NT2/D1 (cell line): ENCODE measurements around the gene SFXN4.

Experiments
- DNase-seq: peaks from one replicate; pipeline ENCODE4 v3.0.0-alpha.2; 2011; ENCODE audit warnings: low read depth, low spot score
- H3K27me3 ChIP-seq: 2 replicates; pipeline ENCODE4 v1.6.0; 2011; ENCODE audit warnings: mild to moderate bottlenecking; ENCODE audit not compliant: insufficient read length, insufficient read depth
- H3K36me3 ChIP-seq: 2 replicates; pipeline ENCODE4 v1.6.1; 2011; ENCODE audit warnings: mild to moderate bottlenecking, low read length, mixed read lengths; ENCODE audit not compliant: insufficient read depth, insufficient read length
- H3K4me1 ChIP-seq: 2 replicates; pipeline ENCODE4 v1.5.1; 2011; ENCODE audit not compliant: insufficient read depth, insufficient read length
- H3K4me3 ChIP-seq: 2 replicates; pipeline ENCODE4 v1.5.1; 2011; ENCODE audit warnings: low read depth; ENCODE audit not compliant: insufficient read length
- H3K9ac ChIP-seq: 2 replicates; pipeline ENCODE4 v1.6.0; 2011; ENCODE audit warnings: low read depth; ENCODE audit not compliant: insufficient read length
- H3K9me3 ChIP-seq: 2 replicates; pipeline ENCODE4 v1.5.1; 2011; ENCODE audit warnings: mild to moderate bottlenecking, low read length; ENCODE audit not compliant: insufficient read depth
- SUZ12 ChIP-seq: IDR thresholded peaks from 2 replicates; pipeline ENCODE4 v1.6.1; 2011; ENCODE audit not compliant: insufficient read length, insufficient read depth; ENCODE audit errors: extremely low read depth
- YY1 ChIP-seq: IDR thresholded peaks from 2 replicates; pipeline ENCODE4 v1.6.1; 2011; ENCODE audit not compliant: insufficient read length, insufficient read depth
- ZNF274 ChIP-seq: IDR thresholded peaks from 2 replicates; pipeline ENCODE4 v1.6.1; 2011; ENCODE audit warnings: mild to moderate bottlenecking, low read depth, low read length

SFXN4 gene

DNA sequence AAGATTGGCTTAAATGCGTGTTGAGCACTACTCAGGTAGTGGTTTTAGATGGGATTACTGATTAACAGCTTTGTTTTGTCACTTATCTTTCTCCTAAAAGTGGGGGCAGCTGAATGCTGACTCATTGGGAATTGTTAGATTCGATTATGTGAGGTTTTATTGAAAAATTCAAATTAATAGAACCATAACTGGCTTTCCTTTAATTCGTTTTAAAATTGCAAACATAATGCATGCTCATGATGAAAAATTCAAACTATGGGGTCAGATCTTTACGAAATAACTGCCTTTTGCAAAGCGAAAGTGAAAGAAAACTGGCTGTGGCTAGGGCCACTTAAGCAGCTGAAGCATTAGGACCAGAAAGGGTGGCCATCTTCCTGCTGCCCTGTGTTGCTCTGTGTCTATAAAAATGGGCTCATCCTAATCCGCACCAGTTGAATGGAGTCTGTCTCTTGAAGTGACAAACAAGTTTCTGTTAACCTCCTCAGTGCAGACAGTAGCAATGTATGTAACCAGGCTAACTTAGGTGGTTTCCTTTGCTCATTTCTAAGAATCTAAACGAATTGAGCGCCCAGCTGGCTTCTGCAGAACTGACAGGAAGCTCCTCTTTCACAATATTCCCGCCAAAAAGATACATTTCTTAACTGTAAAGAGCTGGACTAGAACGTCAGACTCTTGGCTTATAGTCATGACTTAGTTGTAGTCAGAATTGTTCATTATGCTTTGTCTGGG lies 33.8 kb downstream of the SFXN4 start:
- TF ChIP-seq ZNF274 (no peak), SUZ12 (no peak), YY1 (no peak)
- peaks cover 55% of the 10 kb centered on the region for H3K36me3 ChIP-seq
- no peaks in the 10 kb centered on the region for H3K27me3 ChIP-seq
- H3K9ac ChIP-seq: no peak overlapping the region
- no peaks in the 10 kb centered on the region for H3K4me1 ChIP-seq
- H3K9me3 ChIP-seq: no peaks in the 10 kb centered on the region
- no peak overlapping the region for H3K4me3 ChIP-seq
- DNase-seq: no peak

- no peak for DNase-seq
- H3K27me3 ChIP-seq: no peaks in the 10 kb centered on the region
- no peak overlapping the region for H3K9ac ChIP-seq
- no peaks in the 10 kb centered on the region for H3K4me1 ChIP-seq
- TF ChIP-seq YY1 (no peak), ZNF274 (no peak), SUZ12 (no peak)
- no peak overlapping the region for H3K4me3 ChIP-seq
- H3K9me3 ChIP-seq: no peaks in the 10 kb centered on the region
- H3K36me3 ChIP-seq: peaks cover 53% of the 10 kb centered on the region
These were observed 35.8 kb downstream of the SFXN4 start for GRCh38 chr10:119129721-119130120.

DNA sequence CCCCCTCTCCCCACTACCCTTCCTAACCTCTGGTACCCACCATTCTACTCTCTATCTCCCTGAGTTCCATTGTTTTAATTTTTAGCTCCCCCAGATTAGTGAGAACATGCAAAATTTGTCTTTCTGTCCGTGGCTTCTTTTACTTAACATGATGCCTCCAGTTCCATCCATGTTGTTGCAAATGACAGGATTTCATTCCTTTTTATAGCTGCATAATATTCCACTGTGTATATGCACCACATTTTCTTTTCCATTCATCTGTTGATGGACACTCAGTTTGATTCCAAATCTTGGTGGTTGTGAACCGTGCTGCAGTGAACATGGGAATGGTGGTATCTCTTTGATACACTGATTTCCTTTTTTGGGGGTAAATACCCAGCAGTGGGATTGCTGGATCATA lies 39.6 kb downstream of the SFXN4 start:
- H3K27me3 ChIP-seq: no peaks in the 10 kb centered on the region
- H3K4me1 ChIP-seq: no peaks in the 10 kb centered on the region
- DNase-seq: no peak
- no peak overlapping the region for H3K4me3 ChIP-seq
- no peaks in the 10 kb centered on the region for H3K9me3 ChIP-seq
- peaks cover 47% of the 10 kb centered on the region for H3K36me3 ChIP-seq
- no peak overlapping the region for H3K9ac ChIP-seq
- TF ChIP-seq YY1: no peak
- no peak for TF ChIP-seq SUZ12
- no peak for TF ChIP-seq ZNF274

- Histone ChIP-seq H3K9me3 (no peaks in the 10 kb centered on the region), H3K36me3 (peaks cover 53% of the 10 kb centered on the region), H3K9ac (no peak overlapping the region), H3K4me3 (no peak overlapping the region), H3K4me1 (no peaks in the 10 kb centered on the region), H3K27me3 (no peaks in the 10 kb centered on the region)
- no peak for TF ChIP-seq YY1
- TF ChIP-seq SUZ12: no peak
- no peak for DNase-seq
These were observed 44.6 kb downstream of the SFXN4 start for GRCh38 chr10:119120875-119121274.

- TF ChIP-seq YY1 (no peak), ZNF274 (no peak), SUZ12 (no peak)
- H3K9me3 ChIP-seq: no peaks in the 10 kb centered on the region
- H3K4me1 ChIP-seq: no peaks in the 10 kb centered on the region
- H3K4me3 ChIP-seq: no peak overlapping the region
- no peaks in the 10 kb centered on the region for H3K27me3 ChIP-seq
- no peak overlapping the region for H3K9ac ChIP-seq
- H3K36me3 ChIP-seq: peaks cover 51% of the 10 kb centered on the region
- no peak for DNase-seq
These were observed 45.1 kb downstream of the SFXN4 start for GRCh38 chr10:119120413-119120867.

DNA sequence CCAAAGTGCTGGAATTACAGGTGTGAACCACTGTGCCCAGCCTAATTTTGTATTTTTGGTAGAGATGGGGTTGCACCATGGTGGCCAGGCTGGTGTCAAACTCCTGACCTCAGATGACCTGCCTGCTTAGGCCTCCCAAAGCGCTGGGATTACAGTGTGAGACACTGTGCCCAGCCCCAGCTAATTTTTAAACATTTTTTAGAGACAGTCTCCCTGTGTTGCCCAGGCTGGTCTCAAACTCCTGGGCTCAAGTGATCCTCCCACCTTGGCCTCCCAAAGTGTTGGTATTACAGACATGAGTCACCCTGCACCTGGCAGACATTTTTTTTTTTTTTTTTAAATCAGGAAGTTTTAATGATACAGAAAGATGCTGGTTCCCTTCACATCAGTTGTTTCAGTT lies 46.1 kb downstream of the SFXN4 start:
- no peaks in the 10 kb centered on the region for H3K9me3 ChIP-seq
- H3K4me1 ChIP-seq: no peaks in the 10 kb centered on the region
- H3K27me3 ChIP-seq: no peaks in the 10 kb centered on the region
- H3K4me3 ChIP-seq: no peak overlapping the region
- H3K9ac ChIP-seq: no peak overlapping the region
- TF ChIP-seq ZNF274 (no peak), YY1 (no peak), SUZ12 (no peak)
- DNase-seq: no peak
- peaks cover 49% of the 10 kb centered on the region for H3K36me3 ChIP-seq

GRCh38 chr10:119118231-119118630 lies 47.3 kb downstream of the SFXN4 start:
- H3K4me3 ChIP-seq: no peak overlapping the region
- no peaks in the 10 kb centered on the region for H3K27me3 ChIP-seq
- H3K36me3 ChIP-seq: peaks cover 51% of the 10 kb centered on the region
- H3K9ac ChIP-seq: no peak overlapping the region
- DNase-seq: no peak
- TF ChIP-seq YY1: no peak
- no peak for TF ChIP-seq ZNF274
- no peak for TF ChIP-seq SUZ12
- H3K4me1 ChIP-seq: no peaks in the 10 kb centered on the region
- H3K9me3 ChIP-seq: no peaks in the 10 kb centered on the region
